K562 (cell line): ENCODE data around the gene TMA16. TPM values are rescaled to one million over a fixed set of nuclear protein-coding genes. Genes with fewer than 3 reads are reported as not detected.

ENCODE experiments used
- ATAC-seq: fragments of 200-7000 bp; cut with Tn5 transposase; 3 replicates; pipeline ENCODE4 v1.9.1; 2020; ENCODE audit warnings: moderate library complexity
- BruUV-seq: library from RNA; stranded (reverse); fragments of 400-500 nt; replicated peaks from 2 replicates; lab custom pipeline; 2021; lab: Mats Ljungman, UMichigan
- CTCF ChIA-PET: fragments of 300-600 bp; formaldehyde crosslinking; extraction: SDS; loops from one replicate; lab custom pipeline; 2021; ENCODE audit warnings: low intra/inter-chr PET ratio; lab: Yijun Ruan, JAX
- POLR2A ChIA-PET: fragments of 300-600, 350-650 bp; sonication (Branson Sonifier 250); formaldehyde crosslinking; extraction: SDS; loops from one replicate; lab custom pipeline; 2021; ENCODE audit warnings: antibody characterized with exemption, inconsistent platforms; lab: Yijun Ruan, JAX
- DNase-seq, 4 experiments: peaks; one replicate each; pipeline versions ENCODE4 v3.0.0 to v3.0.0-alpha.2; 2011 to 2018; ENCODE audit warnings: low spot score in 3 of 4, mixed read lengths in 3 of 4; ENCODE audit errors: extremely low read depth in 1 of 4
- FAIRE-seq: peaks from 2 replicates; lab custom pipeline; 2011; peaks lifted over from hg19 to GRCh38; lab: Jason Lieb, UNC
- H2AFZ ChIP-seq: 2 replicates; pipeline ENCODE4 v1.6.0; 2011; ENCODE audit warnings: low read depth, low read length, control low read depth, inconsistent platforms
- H3K27ac ChIP-seq: fragments of 200-600 bp; 3 replicates; pipeline ENCODE4 v1.8.0; 2011; ENCODE audit warnings: low read depth, mild to moderate bottlenecking, control low read depth, inconsistent platforms, low read length, moderate library complexity, mixed read lengths; ENCODE audit errors: extremely low read depth
- H3K27me3 ChIP-seq, 2 experiments: fragments of 300-600 bp in 1 of 2; 2 replicates in 1 of 2; 3 replicates in 1 of 2; pipeline versions ENCODE4 v1.6.0 to v1.8.0; 2011; ENCODE audit warnings: inconsistent platforms in 2 of 2, low read length in 2 of 2, mild to moderate bottlenecking in 1 of 2, mixed read lengths in 1 of 2, moderate library complexity in 1 of 2; ENCODE audit not compliant: control insufficient read depth in 2 of 2, insufficient read depth in 2 of 2
- H3K36me3 ChIP-seq: fragments of 300-600 bp; 3 replicates; pipeline ENCODE4 v1.8.0; 2011; ENCODE audit warnings: mild to moderate bottlenecking, low read length, inconsistent platforms; ENCODE audit not compliant: control insufficient read depth, insufficient read depth
- H3K4me1 ChIP-seq, 2 experiments: fragments of 200-600 bp in 1 of 2; replicated peaks in 1 of 2; 2 replicates in 1 of 2; 3 replicates in 1 of 2; pipeline versions ENCODE4 v1.5.1 to v1.8.0; 2011; ENCODE audit warnings: inconsistent platforms in 2 of 2, low read length in 2 of 2, mild to moderate bottlenecking in 1 of 2, mixed read lengths in 1 of 2, moderate library complexity in 1 of 2; ENCODE audit not compliant: control insufficient read depth in 2 of 2, insufficient read depth in 2 of 2
- H3K4me2 ChIP-seq: 2 replicates; pipeline ENCODE4 v1.6.1; 2011; ENCODE audit warnings: low read length, control low read depth, inconsistent platforms, mixed read lengths; ENCODE audit not compliant: insufficient read depth
- H3K4me3 ChIP-seq: fragments of 200-600 bp; sonication (generic), shearing (Covaris generic); 2 replicates; pipeline ENCODE4 v1.5.1; 2016; ENCODE audit warnings: control low read depth, inconsistent platforms
- H3K79me2 ChIP-seq: fragments of 200-600 bp; 3 replicates; pipeline ENCODE4 v1.8.0; 2011; ENCODE audit warnings: low read length, inconsistent platforms; ENCODE audit not compliant: control insufficient read depth, insufficient read depth
- H3K9ac ChIP-seq, 2 experiments: 2 replicates each; pipeline versions ENCODE4 v1.6.0 to v1.6.1; 2011; ENCODE audit warnings: low read depth in 2 of 2, low read length in 2 of 2, control low read depth in 1 of 2, inconsistent platforms in 1 of 2, mild to moderate bottlenecking in 1 of 2, mixed read lengths in 1 of 2; ENCODE audit not compliant: insufficient read depth in 1 of 2
- H3K9me1 ChIP-seq: one replicate; pipeline ENCODE4 v1.6.0; 2011; ENCODE audit warnings: inconsistent platforms, mild to moderate bottlenecking, low read length, moderate library complexity; ENCODE audit not compliant: control insufficient read depth, insufficient read depth
- H3K9me3 ChIP-seq: replicated peaks from 2 replicates; pipeline ENCODE4 v1.5.1; 2011; ENCODE audit warnings: low read depth, low read length, inconsistent platforms; ENCODE audit not compliant: control insufficient read depth, insufficient read depth
- H4K20me1 ChIP-seq: replicated peaks from 2 replicates; pipeline ENCODE4 v1.6.1; 2011; ENCODE audit warnings: low read length, inconsistent platforms, mixed read lengths; ENCODE audit not compliant: control insufficient read depth, insufficient read depth
- BACH1 ChIP-seq: fragments of 200-800 bp; sonication (Bioruptor generic); IDR thresholded peaks from 2 replicates; pipeline ENCODE4 v1.6.1; 2016; ENCODE audit warnings: missing genetic modification characterization, missing compliant biosample characterization
- GABPA ChIP-seq: fragments of 200-800 bp; sonication (Bioruptor generic); conservative IDR thresholded peaks from 2 replicates; pipeline ENCODE4 v1.6.1; 2016; ENCODE audit warnings: low read depth, missing genetic modification characterization, missing compliant biosample characterization
- KAT8 ChIP-seq: fragments of 450-650 bp; IDR thresholded peaks from 2 replicates; pipeline ENCODE4 v1.6.1; 2016; ENCODE audit warnings: low read depth, mild to moderate bottlenecking
- KLF16 ChIP-seq: IDR thresholded peaks from 2 replicates; pipeline ENCODE4 v1.6.1; 2016; ENCODE audit warnings: antibody characterized with exemption
- LEF1 ChIP-seq: fragments of 450-650 bp; IDR thresholded peaks from 2 replicates; pipeline ENCODE4 v1.6.1; 2016; ENCODE audit warnings: mild to moderate bottlenecking
- SAFB2 ChIP-seq: fragments of 200-400 bp; formaldehyde crosslinking; IDR thresholded peaks from 2 replicates; pipeline ENCODE4 v1.6.1; 2018; ENCODE audit warnings: borderline replicate concordance, low read length, low read depth, moderate library complexity; ENCODE audit not compliant: severe bottlenecking
- SMC3 ChIP-seq: conservative IDR thresholded peaks from 2 replicates; pipeline ENCODE4 v1.6.1; 2011; ENCODE audit warnings: low read depth, low read length, improper control_type of control experiment; ENCODE audit not compliant: insufficient read depth
- TGIF2 ChIP-seq: sonication (generic); formaldehyde crosslinking; IDR thresholded peaks from 2 replicates; pipeline ENCODE4 v1.8.1; 2022; ENCODE audit warnings: mild to moderate bottlenecking, missing genetic modification reagents, moderate library complexity
- ZC3H8 ChIP-seq: fragments of 450-650 bp; IDR thresholded peaks from 2 replicates; pipeline ENCODE4 v1.6.1; 2017
- ZNF134 ChIP-seq: fragments of 250-450 bp; sonication (Bioruptor Pico); conservative IDR thresholded peaks from 2 replicates; pipeline ENCODE4 v1.4.0; 2020
- ZNF583 ChIP-seq: fragments of 250-450 bp; sonication (Bioruptor Pico); IDR thresholded peaks from 2 replicates; pipeline ENCODE4 v1.4.0; 2020
- WGBS: fragments of 100-300 bp; shearing (Covaris generic); methylation state at CpG from one replicate; pipeline ENCODE4 v1.1.6; 2016; ENCODE audit warnings: low coverage, mixed read lengths; ENCODE audit not compliant: insufficient coverage; ENCODE audit errors: missing lambda C conversion rate; 5-methylcytosine and 5-hydroxymethylcytosine counted together
- in situ Hi-C: fragments of 300-500 bp; cut with MboI; formaldehyde crosslinking; loops from 4 replicates; pipeline ENCODE4 v1.15.0; 2018; ENCODE audit warnings: inconsistent platforms, mixed read lengths
- intact Hi-C: fragments of 100-400 bp; cut with micrococcal nuclease; formaldehyde crosslinking; loops from 2 replicates; pipeline ENCODE4 v1.14.2; 2022
- polyA plus RNA-seq, 8 experiments: library from polyadenylated mRNA; depleted of rRNA in 4 of 8; stranded (reverse) in 5 of 8; unstranded in 3 of 8; fragments of >200 nt; fragmentation: Nextera tagmentation in 2 of 8; fragmentation: Illumina TruSeq in 1 of 8; extraction: Ambion mirVana in 2 of 8; extraction: Trizol in 1 of 8; gene quantifications; 2 replicates each; pipeline versions ENCODE4 v1.2.1 to v1.2.3, GENCODE V29; 2011 to 2014; ENCODE audit warnings: inconsistent platforms in 1 of 8, missing spikeins in 1 of 8
- total RNA-seq, 7 experiments: library from RNA; depleted of rRNA in 6 of 7; stranded (reverse); fragments of >200 nt in 6 of 7; fragmentation: Illumina TruSeq in 2 of 7; extraction: Trizol in 2 of 7; gene quantifications; 2 replicates each; pipeline versions ENCODE4 v1.2.1 to v1.2.3, GENCODE V29; 2011 to 2021; ENCODE audit warnings: low replicate concordance in 1 of 7
- TF ChIP-seq, protein P1 (sequence below): fragments of 450-650 bp; IDR thresholded peaks from 2 replicates; pipeline ENCODE4 v1.6.1; 2016
- TF ChIP-seq, protein P2 (sequence below), 2 experiments: fragments of 450-650 bp in 1 of 2; sonication (generic) in 1 of 2; formaldehyde crosslinking in 1 of 2; IDR thresholded peaks; 2 replicates each; pipeline versions ENCODE4 v1.7.1 to v1.9.0; 2016 to 2022; ENCODE audit warnings: inconsistent platforms in 1 of 2, mild to moderate bottlenecking in 1 of 2, missing genetic modification reagents in 1 of 2

The TMA16 gene
- total and polyA plus RNA-seq, 9 of the 15 experiments (the other 6 are each of a cell fraction or from before 2014, with no cell fraction given) = 27.7 to 74.8 (median 66.6) TPM

DNA sequence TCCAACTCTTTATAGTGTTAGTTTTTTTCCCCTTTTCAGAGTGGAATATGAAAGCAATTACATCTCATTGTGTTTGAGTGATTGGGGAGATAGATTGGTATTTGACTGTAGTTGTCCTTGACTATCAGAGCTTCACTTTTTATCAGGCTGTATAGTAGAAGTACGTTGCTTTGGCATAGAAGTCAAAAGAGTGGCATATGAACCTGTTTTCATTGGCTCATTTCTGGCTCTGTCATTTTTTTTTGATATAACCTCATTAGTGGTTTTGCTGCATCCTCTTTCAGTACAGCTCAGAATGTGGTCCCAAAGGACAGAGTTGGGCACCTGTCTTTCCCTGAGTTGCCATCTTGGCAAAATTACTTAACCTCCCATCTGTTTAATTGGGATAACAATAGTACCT lies 1.4 kb downstream of the TMA16 start (continued):
- TF ChIP-seq KAT8 = 0 out of 2 replicates have a peak, but pooled peaks have one; percentile 8
- TF ChIP-seq, protein P1, sequence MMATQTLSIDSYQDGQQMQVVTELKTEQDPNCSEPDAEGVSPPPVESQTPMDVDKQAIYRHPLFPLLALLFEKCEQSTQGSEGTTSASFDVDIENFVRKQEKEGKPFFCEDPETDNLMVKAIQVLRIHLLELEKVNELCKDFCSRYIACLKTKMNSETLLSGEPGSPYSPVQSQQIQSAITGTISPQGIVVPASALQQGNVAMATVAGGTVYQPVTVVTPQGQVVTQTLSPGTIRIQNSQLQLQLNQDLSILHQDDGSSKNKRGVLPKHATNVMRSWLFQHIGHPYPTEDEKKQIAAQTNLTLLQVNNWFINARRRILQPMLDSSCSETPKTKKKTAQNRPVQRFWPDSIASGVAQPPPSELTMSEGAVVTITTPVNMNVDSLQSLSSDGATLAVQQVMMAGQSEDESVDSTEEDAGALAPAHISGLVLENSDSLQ = peak; percentile 44
- no peak for TF ChIP-seq GABPA (tag)

DNA sequence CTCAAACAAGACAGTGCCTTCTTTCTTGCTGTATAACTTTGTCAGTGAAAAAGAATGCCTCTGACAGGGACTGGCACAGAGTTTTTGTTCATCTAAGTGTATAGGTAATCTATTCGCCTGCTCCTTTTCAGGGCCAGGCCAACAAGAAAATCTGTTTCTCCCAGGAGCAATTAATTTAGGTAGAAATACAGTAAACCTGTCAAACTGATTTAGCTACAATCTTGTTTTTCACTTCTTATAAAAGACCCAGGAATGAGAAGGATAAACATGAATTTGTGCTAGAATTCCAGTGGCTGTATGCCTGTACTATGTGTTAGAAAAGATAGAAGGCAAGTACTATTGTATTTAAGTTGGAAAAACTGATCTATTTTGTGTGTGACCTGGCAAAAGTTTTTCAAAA lies 6.1 kb downstream of the TMA16 start:
- H3K79me2 ChIP-seq = peaks cover 99% of the 10 kb centered on the region
- ATAC-seq (no peak), DNase-seq (no peak), FAIRE-seq (no peak)
- H4K20me1 ChIP-seq = no peaks in the 10 kb centered on the region
- POLR2A ChIA-PET = no interaction called here
- H3K4me3 ChIP-seq = no peak overlapping the region
- H3K4me2 ChIP-seq = no peak overlapping the region
- H3K9ac ChIP-seq = no peak overlapping the region
- no peak overlapping the region for H2AFZ ChIP-seq
- peaks cover 6% of the 10 kb centered on the region; the same call in 1 of the 2 replicates for H3K9me3 ChIP-seq
- H3K27ac ChIP-seq = no peak overlapping the region
- H3K36me3 ChIP-seq = peaks cover 37% of the 10 kb centered on the region
- CTCF ChIA-PET = no interaction called here
- BruUV-seq = no TSS peak
- H3K27me3 ChIP-seq = no peaks in the 10 kb centered on the region
- in situ Hi-C loops (no loop called here), intact Hi-C loops (no loop called here)
- H3K4me1 ChIP-seq = peaks cover 0 to 8% of the 10 kb centered on the region in 2 experiments; a peak in 3 of 5 replicates
- WGBS = 100% methylated on average over 1 of the region's 1 CpG
- no peaks in the 10 kb centered on the region for H3K9me1 ChIP-seq
- no peak for TF ChIP-seq SAFB2
- no peak for TF ChIP-seq ZNF134 (CRISPR knock-in tag)
- TF ChIP-seq LEF1 = no peak
- TF ChIP-seq SMC3 = no peak
- no peak for TF ChIP-seq BACH1 (tag)
- TF ChIP-seq ZNF583 (CRISPR knock-in tag) = no peak
- TF ChIP-seq ZC3H8 = no peak
- TF ChIP-seq, protein P2, sequence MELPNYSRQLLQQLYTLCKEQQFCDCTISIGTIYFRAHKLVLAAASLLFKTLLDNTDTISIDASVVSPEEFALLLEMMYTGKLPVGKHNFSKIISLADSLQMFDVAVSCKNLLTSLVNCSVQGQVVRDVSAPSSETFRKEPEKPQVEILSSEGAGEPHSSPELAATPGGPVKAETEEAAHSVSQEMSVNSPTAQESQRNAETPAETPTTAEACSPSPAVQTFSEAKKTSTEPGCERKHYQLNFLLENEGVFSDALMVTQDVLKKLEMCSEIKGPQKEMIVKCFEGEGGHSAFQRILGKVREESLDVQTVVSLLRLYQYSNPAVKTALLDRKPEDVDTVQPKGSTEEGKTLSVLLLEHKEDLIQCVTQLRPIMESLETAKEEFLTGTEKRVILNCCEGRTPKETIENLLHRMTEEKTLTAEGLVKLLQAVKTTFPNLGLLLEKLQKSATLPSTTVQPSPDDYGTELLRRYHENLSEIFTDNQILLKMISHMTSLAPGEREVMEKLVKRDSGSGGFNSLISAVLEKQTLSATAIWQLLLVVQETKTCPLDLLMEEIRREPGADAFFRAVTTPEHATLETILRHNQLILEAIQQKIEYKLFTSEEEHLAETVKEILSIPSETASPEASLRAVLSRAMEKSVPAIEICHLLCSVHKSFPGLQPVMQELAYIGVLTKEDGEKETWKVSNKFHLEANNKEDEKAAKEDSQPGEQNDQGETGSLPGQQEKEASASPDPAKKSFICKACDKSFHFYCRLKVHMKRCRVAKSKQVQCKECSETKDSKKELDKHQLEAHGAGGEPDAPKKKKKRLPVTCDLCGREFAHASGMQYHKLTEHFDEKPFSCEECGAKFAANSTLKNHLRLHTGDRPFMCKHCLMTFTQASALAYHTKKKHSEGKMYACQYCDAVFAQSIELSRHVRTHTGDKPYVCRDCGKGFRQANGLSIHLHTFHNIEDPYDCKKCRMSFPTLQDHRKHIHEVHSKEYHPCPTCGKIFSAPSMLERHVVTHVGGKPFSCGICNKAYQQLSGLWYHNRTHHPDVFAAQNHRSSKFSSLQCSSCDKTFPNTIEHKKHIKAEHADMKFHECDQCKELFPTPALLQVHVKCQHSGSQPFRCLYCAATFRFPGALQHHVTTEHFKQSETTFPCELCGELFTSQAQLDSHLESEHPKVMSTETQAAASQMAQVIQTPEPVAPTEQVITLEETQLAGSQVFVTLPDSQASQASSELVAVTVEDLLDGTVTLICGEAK (IDR thresholded peaks at IDR 0.05) = no peak
- TF ChIP-seq, protein P2 (CRISPR knock-in tag; IDR thresholded peaks at IDR 0.05) = no peak
- no peak for TF ChIP-seq KLF16
- no peak for TF ChIP-seq TGIF2
